Right cardiac atrium (tissue), 5 donors: Measurements from ENCODE around the gene CNR2. TPM values are rescaled to one million over a fixed set of nuclear protein-coding genes. Genes with fewer than 3 reads are reported as not detected.
"Not testable (repeated sequence)": the region's sequence is repeated elsewhere in the genome, so short reads cannot be mapped to it uniquely, and the experiment has no call there.

Source experiments
- ATAC-seq, 2 donors: fragments of 200-7000 bp; cut with Tn5 transposase; one replicate each; pipeline versions ENCODE4 v1.8.0 to v1.9.1; 2020; ENCODE audit warnings: moderate library complexity in 2 of 2, mild to moderate bottlenecking in 1 of 2
- DNase-seq, 3 donors: peaks; one replicate each; pipeline ENCODE4 v3.0.0-alpha.2; 2020
- H3K27ac ChIP-seq: one replicate; pipeline ENCODE4 v1.5.1; 2013; ENCODE audit warnings: mild to moderate bottlenecking, low read length, control low read depth, moderate library complexity
- H3K27me3 ChIP-seq: one replicate; pipeline ENCODE4 v1.6.1; 2013; ENCODE audit not compliant: control insufficient read depth, insufficient read depth
- H3K4me1 ChIP-seq: one replicate; pipeline ENCODE4 v1.6.1; 2013; ENCODE audit warnings: low read length; ENCODE audit not compliant: control insufficient read depth, insufficient read depth
- H3K4me3 ChIP-seq: one replicate; pipeline ENCODE4 v1.5.1; 2013; ENCODE audit warnings: low read length, control low read depth
- H3K9me3 ChIP-seq: one replicate; pipeline ENCODE4 v1.6.1; 2013; ENCODE audit warnings: low read length; ENCODE audit not compliant: control insufficient read depth
- WGBS: extraction: QIAGEN DNeasy Blood & Tissue Kit; methylation state at CpG from one replicate; pipeline ENCODE4 v1.1.7; 2013; 5-methylcytosine and 5-hydroxymethylcytosine counted together
- intact Hi-C, 4 donors: fragments of 100-400 bp; cut with DNase I; formaldehyde crosslinking; loops; one replicate each; pipeline versions ENCODE4 v1.11.0 to v1.14.0; 2022 to 2023
- microRNA-seq, 2 donors: library from miRNA; unstranded; fragments of <30 nt; microRNA quantifications; one replicate each; pipeline ENCODE4 v1.2.0, GENCODE V29; 2020 to 2021
- polyA plus RNA-seq: library from polyadenylated mRNA; stranded (reverse); fragments of 200-250 nt; gene quantifications from one replicate; pipeline ENCODE4 v1.2.3, GENCODE V29; 2013
- total RNA-seq, 4 donors: library from RNA; stranded (reverse); fragmentation: NEBNext Ultra II Directional; extraction: Animal tissue kit (Norgen Biotek cat#: 25700); gene quantifications; one replicate each; pipeline ENCODE4 v1.2.1, GENCODE V29; 2021
- donor health status: healthy with polysubstance abuse.
- donor health status: DM: no; HTN: yes; CAD: no.
- donor health status: DM: no; HTN: no; CAD: no.
- donor health status: DM: no; HTN: yes; CAD: no; lungs with severe emphysema.
- donor health status: DM: yes; HTN: yes; CAD: no.

CNR2 gene
- total and polyA plus RNA-seq, 5 donors = not detected

DNA sequence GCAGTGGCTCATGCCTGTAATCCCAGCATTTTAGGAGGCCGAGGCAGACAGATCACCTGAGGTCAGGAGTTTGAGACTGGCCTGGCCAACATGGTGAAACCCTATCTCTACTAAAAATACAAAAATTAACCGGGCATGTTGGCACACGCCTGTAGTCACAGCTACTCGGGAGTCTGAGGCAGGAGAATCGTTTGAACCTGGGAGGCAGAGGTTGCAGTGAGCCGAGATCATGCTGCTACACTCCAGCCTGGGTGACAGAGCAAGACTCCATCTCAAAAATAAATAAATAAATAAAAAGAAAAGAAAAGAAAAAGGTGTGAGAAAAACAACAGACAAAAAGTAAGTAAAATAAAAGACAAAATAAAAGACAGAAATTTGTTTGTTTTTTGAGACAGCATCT is 79.0 kb downstream of the CNR2 start:
- H3K4me1 ChIP-seq, DNase-seq, intact Hi-C loops, H3K4me3 ChIP-seq, ATAC-seq, H3K27ac ChIP-seq, H3K9me3 ChIP-seq, H3K27me3 ChIP-seq: not testable (repeated sequence)
- WGBS = 80% methylated on average over 6 of the region's 6 CpGs

DNA sequence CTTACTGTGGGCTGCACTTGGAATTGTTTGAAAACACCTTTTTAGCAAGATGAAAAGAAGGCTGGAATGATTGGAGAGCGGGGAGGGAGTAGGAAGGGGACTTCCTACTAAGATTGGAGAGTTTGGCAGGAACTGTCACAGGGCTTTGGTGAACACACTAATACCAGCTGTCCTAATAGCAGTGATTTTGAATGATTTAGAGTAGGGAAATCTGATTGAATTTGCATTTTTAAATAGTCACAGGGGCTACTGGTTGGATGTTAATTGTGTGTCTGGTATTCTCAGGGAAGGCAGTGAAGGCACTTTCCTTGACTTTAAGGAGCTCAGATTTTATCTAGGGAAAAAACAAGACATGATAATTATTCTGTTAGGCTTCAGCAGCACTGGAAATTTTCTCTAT is 85.4 kb downstream of the CNR2 start:
- no peaks in the 10 kb centered on the region for H3K4me1 ChIP-seq
- WGBS = 65% methylated on average over 1 of the region's 1 CpG
- intact Hi-C loops = loop anchor here in 1 of 4 donors (5.0 kb wide), 1 partner anchor 40 kb away; the partner anchor contains the start of gene FUCA1
- H3K27me3 ChIP-seq = no peaks in the 10 kb centered on the region
- no peaks in the 10 kb centered on the region for H3K9me3 ChIP-seq
- ATAC-seq (no peak), DNase-seq (no peak)
- no peak overlapping the region for H3K4me3 ChIP-seq
- H3K27ac ChIP-seq = no peak overlapping the region

GRCh38 chr1:23826590-23826989 is 86.6 kb downstream of the CNR2 start:
- not testable (repeated sequence) for H3K27me3 ChIP-seq, H3K4me3 ChIP-seq, H3K27ac ChIP-seq, H3K4me1 ChIP-seq, H3K9me3 ChIP-seq, DNase-seq, ATAC-seq
- intact Hi-C loops = loop anchor here in 1 of 4 donors (5.0 kb wide), 1 partner anchor 41 kb away; the partner anchor contains the start of gene FUCA1
- 97% methylated on average over 13 of the region's 13 CpGs for WGBS

GRCh38 chr1:23825762-23826522 is 87.2 kb downstream of the CNR2 start:
- H3K27ac ChIP-seq = no peak overlapping the region
- intact Hi-C loops = loop anchor here in 1 of 4 donors (5.0 kb wide), 1 partner anchor 41 kb away; the partner anchor contains the start of gene FUCA1
- no peaks in the 10 kb centered on the region for H3K4me1 ChIP-seq
- no peaks in the 10 kb centered on the region for H3K9me3 ChIP-seq
- peak overlapping the region; percentile 85 for H3K4me3 ChIP-seq
- WGBS = 67% methylated on average over 24 of the region's 24 CpGs
- no peak for DNase-seq
- H3K27me3 ChIP-seq = no peaks in the 10 kb centered on the region
- no peak for ATAC-seq

- intact Hi-C loops = loop anchor here in 1 of 4 donors (5.0 kb wide), 1 partner anchor 42 kb away; the partner anchor contains the start of gene FUCA1
- H3K4me3 ChIP-seq = peak within 1 kb of the TSS; percentile 85
- peak within 1 kb of the TSS; percentile 85 for H3K27ac ChIP-seq
- ATAC-seq (peak; percentile 99), DNase-seq (peak; percentile 92 to 97 (median 96))
- no peaks in the 10 kb centered on the region for H3K9me3 ChIP-seq
- no peaks in the 10 kb centered on the region for H3K27me3 ChIP-seq
- under 1% methylated on average over 42 of the region's 42 CpGs for WGBS
- no peaks in the 10 kb centered on the region for H3K4me1 ChIP-seq
These were observed 87.9 kb downstream of the CNR2 start, which contains the start of gene HMGCL for GRCh38 chr1:23825076-23825761. Gene HMGCL, minus strand, starts transcription at chr1:23825429. Its CDS starts 14 bp downstream, at chr1:23825415.

DNA sequence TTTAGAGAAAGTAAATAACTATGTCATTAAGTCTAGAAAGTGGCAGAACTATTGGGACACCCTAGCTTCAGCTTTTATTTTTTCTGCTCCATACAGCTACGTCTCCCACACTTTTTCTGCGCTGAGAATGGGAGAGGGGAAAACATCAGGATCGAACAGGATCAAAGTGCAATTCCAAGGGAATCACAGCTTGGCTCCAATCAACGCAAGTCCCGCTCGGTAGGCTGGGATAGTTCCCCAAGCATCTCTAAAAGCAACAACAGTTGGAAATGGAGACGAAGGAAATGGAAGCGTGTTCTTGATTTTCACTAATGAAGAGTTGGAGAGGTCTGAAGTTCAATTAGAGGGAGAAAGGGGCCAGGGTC is 88.5 kb downstream of the CNR2 start:
- Histone ChIP-seq H3K4me3 (peak overlapping the region; percentile 85), H3K4me1 (no peaks in the 10 kb centered on the region), H3K9me3 (no peaks in the 10 kb centered on the region), H3K27ac (peak overlapping the region; percentile 85), H3K27me3 (no peaks in the 10 kb centered on the region)
- DNase-seq (no peak), ATAC-seq (no peak)
- 2% methylated on average over 8 of the region's 8 CpGs for WGBS
- intact Hi-C loops = loop anchor here in 1 of 4 donors (5.0 kb wide), 1 partner anchor 43 kb away; the partner anchor contains the start of gene FUCA1

- 79% methylated on average over 7 of the region's 7 CpGs for WGBS
- Histone ChIP-seq H3K27me3 (no peaks in the 10 kb centered on the region), H3K4me3 (no peak overlapping the region), H3K4me1 (no peaks in the 10 kb centered on the region), H3K27ac (no peak overlapping the region), H3K9me3 (no peaks in the 10 kb centered on the region)
- DNase-seq = no peak
- intact Hi-C loops = no loop called here
- no peak for ATAC-seq
These were observed 89.4 kb downstream of the CNR2 start for GRCh38 chr1:23823767-23824166.

Small RNA genes within 50 kb of the gene (microRNA-seq; reads per million reads assigned to microRNA genes)
- 0 reads per million in 2 donors for gene MIR378F

Other genes with a start within 250 kb of the CNR2 start
- 100 to 1,000 TPM; 586 to 826 (median 727) TPM for gene RPL11, start 221.6 kb downstream of the CNR2 start, total RNA-seq
- 1,436 TPM for gene RPL11, start 221.6 kb downstream of the CNR2 start, polyA plus RNA-seq
- gene ELOA, start 169.9 kb downstream of the CNR2 start, total RNA-seq = 10 to 100 TPM; 23.9 to 31.1 (median 25.9) TPM
- 11.6 TPM for gene ELOA, start 169.9 kb downstream of the CNR2 start, polyA plus RNA-seq
- gene PITHD1, start 134.9 kb downstream of the CNR2 start, total RNA-seq = 10 to 100 TPM; 35.5 to 40.3 (median 38.8) TPM
- gene PITHD1, start 134.9 kb downstream of the CNR2 start, polyA plus RNA-seq = 33.1 TPM
- gene LYPLA2, start 122.2 kb downstream of the CNR2 start, total RNA-seq = 10 to 100 TPM; 28.5 to 33.3 (median 32.5) TPM
- 32.0 TPM for gene LYPLA2, start 122.2 kb downstream of the CNR2 start, polyA plus RNA-seq
- gene GALE, start 112.6 kb downstream of the CNR2 start, total RNA-seq = 10 to 100 TPM in 1 of 4 donors, 1 to 10 TPM in 3; 6.1 to 11.0 (median 6.7) TPM
- 11.2 TPM for gene GALE, start 112.6 kb downstream of the CNR2 start, polyA plus RNA-seq
- gene HMGCL, start 87.9 kb downstream of the CNR2 start, total RNA-seq = 10 to 100 TPM; 20.1 to 26.2 (median 21.7) TPM
- 31.9 TPM for gene HMGCL, start 87.9 kb downstream of the CNR2 start, polyA plus RNA-seq
- gene FUCA1, start 45.1 kb downstream of the CNR2 start, total RNA-seq = 10 to 100 TPM; 16.8 to 22.1 (median 19.4) TPM
- 15.5 TPM for gene FUCA1, start 45.1 kb downstream of the CNR2 start, polyA plus RNA-seq
- gene PNRC2, start 46.5 kb upstream of the CNR2 start, total RNA-seq = 100 to 1,000 TPM in 1 of 4 donors, 10 to 100 TPM in 3; 74.6 to 104 (median 87.6) TPM
- 82.2 TPM for gene PNRC2, start 46.5 kb upstream of the CNR2 start, polyA plus RNA-seq
- gene SRSF10, start 67.0 kb upstream of the CNR2 start, total RNA-seq = 10 to 100 TPM; 49.8 to 59.0 (median 53.0) TPM
- gene SRSF10, start 67.0 kb upstream of the CNR2 start, polyA plus RNA-seq = 39.8 TPM
- gene MYOM3, start 198.8 kb upstream of the CNR2 start, total RNA-seq = 100 to 1,000 TPM; 202 to 292 (median 241) TPM
- gene MYOM3, start 198.8 kb upstream of the CNR2 start, polyA plus RNA-seq = 258 TPM
- gene IL22RA1, start 229.8 kb upstream of the CNR2 start, total RNA-seq = under 1 TPM; 0.28 to 0.51 (median 0.30) TPM
- 0.29 TPM for gene IL22RA1, start 229.8 kb upstream of the CNR2 start, polyA plus RNA-seq